T-helper 9 cell (primary cell): Measurements from ENCODE around the gene GRXCR2.
"Not testable (repeated sequence)": the region's sequence is repeated elsewhere in the genome, so short reads cannot be mapped to it uniquely, and the experiment has no call there.

Experiments used
- DNase-seq: peaks from one replicate; pipeline ENCODE4 v3.0.0-alpha.2; 2020

Gene GRXCR2

DNA sequence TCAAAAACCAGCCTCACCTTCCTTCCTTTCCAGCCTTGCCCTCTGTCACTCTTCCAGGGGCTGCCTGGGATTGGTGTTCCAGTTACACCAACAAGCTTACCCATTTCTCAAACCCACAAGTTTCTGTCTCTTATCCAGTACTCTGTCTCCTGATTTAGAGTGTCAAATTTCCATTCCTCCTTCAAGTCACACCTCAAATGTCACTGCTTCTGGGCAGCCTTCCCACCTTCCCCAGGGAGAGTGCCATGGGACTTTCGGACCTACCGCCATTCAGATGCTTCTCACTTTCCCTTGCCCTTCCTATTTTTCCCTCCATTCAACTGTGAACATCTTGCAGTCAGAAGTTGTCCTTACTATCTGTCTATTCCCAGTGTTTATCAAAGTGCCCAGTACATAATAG, 2.0 kb upstream of the GRXCR2 start:
- DNase-seq: no peak

DNA sequence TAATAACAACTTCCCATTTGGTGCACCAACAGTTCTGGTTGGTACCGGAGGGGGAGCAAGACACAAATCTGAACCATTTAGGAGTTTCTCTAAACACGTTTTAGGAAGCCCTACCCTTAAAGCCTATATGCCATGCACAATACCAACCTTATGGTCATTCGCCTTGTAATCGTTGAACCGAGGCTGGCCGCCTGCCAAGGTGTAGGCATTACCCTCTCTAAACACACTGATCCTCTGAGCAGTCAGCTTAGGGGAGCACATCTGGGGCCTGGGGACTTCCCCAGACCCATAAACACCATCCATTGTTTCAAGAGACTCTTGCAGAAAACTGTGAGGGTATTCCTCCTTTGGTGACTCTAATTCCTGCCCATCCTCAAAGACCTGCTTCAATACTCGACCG, 328 bp downstream of the GRXCR2 start:
- DNase-seq: no peak

DNA sequence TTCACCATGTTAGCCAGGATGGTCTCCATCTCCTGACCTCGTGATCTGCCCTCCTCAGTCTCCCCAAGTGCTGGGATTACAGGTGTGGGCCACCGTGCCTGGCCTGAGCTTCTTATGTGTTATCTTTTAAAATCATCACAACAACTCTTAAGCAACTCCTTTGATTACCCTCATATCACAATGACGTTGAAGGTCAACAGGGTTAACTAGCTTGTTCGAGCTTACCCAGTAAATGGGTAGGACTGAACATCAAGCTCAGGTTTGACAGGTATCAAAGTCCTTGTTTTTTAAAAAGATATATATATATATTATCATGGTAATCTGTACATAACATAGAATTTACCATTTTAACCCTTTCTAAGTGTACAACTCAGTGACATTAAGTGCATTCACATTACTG, 3.1 kb downstream of the GRXCR2 start:
- no peak for DNase-seq

DNA sequence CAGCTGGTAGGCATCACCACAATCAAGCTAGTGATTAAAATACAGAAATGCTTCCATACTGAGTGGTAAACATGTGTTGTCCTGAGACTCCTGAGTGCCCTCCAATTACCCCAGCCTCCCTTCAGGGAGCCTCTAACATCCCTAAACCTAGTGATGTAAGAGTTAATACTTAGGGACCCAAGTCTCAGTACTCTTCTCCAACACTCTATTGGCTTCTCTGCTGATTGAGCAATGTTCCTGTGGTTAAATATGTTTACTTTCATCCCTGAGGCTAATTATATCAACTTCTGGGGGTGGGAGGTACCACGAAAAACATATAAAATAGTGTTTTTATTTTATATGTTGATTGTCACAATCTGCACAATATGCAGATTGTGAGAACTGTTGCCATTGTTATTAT, 5.0 kb downstream of the GRXCR2 start:
- no peak for DNase-seq

DNA sequence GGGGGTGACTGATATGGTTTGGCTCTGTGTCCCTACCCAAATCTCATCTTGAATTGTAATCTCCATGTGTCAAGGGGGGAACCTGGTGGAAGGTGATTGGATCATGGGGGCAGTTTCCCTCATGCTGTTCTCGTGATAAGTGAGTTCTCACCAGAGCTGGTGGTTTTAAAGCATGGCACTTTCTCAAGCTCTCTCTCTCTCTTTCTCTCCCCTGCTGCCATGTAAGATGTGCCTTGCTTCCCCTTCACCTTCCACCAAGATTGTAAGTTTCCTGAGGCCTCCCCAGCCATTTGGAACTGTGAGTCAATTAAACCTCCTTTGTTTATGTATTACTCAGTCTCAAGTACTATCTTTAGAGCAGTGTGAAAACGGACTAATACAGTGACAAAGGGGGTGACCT, 8.4 kb downstream of the GRXCR2 start:
- DNase-seq: not testable (repeated sequence)

DNA sequence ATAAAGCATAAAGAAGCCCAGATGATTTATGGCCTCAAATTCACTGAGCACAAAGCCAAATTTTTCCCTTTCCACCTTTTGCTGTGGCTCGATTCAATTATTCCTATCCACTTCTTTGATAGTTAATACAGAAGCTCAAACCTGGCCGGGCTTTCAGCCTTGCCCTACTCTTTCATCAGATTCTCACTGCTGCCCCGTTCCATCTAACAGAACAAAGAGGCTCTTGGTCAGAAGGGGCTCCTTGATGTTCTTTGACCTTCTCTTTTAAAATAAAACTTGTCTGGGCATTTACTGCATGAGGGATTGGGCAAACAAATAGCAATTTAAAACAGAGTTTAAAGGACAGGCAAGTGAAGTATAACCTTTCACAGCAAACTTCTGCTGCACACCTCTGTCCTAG, 9.8 kb downstream of the GRXCR2 start:
- no peak for DNase-seq

DNA sequence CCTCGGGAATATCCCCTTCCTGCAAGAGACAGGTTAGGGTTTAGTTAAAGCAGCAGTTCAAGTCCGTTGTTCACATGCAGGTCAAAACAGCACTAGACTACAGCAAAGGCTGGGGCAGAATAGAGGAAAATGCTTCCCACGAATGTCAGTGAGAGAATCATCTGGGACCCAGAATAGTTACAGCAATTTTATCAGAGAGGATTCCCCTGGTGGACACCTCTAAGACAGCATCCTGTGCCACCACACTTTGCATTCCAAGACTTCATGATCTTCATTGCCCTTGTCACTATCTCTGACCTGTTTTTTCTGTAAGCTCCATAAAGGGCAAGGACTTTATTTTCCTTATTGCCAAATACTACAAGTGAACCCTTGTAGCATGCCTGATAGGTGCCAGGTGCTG, 12.9 kb downstream of the GRXCR2 start:
- DNase-seq: no peak

DNA sequence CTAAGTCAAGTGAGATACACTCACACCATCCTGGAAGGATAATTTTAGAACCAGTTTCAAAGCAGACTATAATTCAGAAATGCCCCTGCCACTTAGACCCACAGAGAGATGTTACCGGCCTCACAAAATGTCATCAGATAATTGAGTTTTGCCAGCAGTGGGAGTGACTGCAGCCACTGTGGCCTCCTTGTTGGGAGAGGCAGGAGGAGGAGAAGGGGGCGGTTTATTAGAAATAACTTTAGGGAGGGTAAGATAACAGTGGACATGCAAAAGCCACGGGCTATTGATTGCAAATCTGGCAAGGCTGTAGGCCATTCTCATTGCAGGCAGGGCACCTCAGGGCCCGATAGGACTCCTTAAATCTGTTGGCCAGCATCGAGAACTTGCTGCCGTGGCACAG, 13.4 kb downstream of the GRXCR2 start:
- no peak for DNase-seq

DNA sequence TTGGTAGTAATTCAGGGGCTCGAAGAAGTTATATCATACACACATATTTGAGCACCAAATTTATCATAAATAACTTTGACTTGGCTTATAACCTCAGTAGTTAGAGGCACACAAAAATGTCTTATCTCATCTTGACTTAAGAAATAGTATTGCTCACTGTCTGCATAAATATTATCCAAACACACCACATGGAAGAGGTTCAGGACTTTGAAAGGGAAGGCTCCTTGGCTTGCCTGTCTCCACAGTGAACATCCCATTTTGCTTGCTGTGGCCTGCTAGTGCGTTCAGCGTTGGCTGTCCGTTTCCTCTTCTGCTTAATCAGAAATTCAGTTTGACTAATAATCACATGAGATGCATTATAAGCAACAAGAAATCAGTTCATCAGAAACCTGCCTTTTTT, 13.9 kb downstream of the GRXCR2 start:
- no peak for DNase-seq

DNA sequence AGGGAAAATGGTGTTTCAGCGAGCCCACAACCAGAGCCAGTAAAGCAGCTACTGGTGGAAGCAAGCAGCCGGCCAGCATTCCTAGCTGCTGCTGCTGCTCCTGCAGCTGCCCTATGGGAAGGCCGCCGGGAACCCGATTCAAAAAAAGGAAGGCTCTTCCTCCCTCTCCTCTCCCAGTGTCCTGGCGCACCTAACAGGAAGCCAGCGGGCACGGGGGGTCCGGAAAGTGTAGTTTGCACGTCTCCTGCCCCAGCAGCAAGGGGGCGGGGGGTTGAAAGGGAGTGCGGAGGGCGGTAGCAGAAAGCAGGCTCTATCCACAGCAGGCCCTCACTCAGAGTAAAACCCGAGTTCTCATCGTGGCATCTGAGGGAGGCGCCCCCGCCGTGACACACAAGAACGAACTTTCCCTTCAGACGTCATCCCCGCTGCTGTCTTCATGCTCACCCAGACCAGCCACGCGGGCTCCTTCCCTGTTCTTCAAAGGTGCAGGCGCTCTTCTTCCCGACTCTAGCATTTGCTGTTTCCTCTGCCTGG, 16.5 kb downstream of the GRXCR2 start:
- no peak for DNase-seq

DNA sequence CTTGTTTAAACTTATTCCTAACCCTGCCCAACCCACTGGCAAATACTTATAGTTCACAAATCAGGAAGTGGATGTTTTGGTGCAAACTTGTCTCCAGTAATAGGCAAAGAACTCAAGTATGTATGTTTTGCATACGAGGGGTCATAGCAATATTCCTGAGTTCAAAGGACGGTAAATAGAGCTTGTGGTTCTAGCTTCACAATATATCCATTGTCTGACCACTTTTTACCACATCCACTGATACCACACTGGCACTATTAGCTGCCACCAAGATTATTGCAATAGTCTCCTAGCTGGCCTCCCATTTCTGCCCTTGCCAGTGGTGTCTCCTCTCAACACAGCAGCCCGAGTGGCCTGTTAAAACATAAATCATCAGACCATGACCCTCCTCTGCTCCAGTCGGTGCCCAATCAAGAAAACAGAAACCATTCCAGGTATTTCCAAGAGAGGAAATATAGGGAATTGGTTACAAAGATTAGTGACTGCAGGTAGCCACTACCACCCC, 17.0 kb downstream of the GRXCR2 start:
- no peak for DNase-seq

DNA sequence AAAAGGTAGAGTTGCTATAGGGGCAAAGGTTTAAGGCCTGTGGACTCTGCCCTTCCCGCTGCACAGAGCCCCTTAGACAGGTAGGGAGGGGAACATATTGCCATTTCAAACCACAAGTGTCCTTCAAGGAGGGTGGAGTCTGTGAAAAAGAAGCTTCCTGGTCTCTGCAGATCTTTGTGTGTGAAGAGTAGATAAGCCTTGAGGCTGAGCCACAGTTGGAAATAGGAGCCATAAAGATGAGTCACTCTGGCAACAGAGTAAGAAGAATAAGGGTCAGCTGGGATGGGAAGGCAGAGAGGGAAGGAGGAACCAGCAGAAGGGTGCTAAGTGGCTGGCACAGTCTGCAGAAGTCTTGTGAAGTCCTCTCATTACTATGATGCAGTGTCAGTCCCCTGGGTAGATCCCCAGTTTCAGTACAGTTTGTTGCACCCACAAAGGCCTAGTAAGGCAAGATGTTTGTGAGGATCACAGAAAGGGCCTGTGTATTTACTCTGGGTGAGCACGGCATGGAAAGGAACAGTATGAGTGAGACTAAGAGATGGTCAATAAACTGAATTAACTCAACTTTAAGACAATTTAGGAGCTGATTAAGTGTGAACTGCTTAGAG, 18.1 kb downstream of the GRXCR2 start:
- DNase-seq: no peak

DNA sequence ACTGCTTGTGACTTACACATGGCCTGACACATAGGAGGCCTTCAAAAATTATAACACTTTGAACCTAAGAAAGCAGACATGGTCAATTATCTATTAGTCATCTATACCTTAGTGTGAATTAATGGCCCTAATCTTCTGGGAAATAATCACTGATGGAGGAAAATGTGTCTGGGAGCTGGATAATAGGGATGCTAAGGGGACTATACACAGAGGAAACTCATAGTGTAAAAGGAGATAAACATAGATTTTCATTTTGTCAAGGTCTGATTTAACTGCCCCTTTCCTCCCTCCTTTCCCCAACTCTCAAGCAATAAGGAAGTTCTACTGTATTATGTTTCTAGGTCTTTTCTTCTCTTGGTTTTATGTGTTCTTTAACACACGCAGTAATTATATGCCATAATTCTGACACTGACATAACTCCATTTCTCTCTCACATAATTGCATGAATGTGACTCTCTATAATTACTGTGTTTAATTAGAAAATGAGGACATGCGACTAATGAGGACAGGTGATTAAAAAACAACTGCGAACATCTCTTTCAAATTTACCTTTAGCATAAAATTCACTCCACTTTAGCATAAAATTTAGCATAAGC, 18.9 kb downstream of the GRXCR2 start:
- no peak for DNase-seq

DNA sequence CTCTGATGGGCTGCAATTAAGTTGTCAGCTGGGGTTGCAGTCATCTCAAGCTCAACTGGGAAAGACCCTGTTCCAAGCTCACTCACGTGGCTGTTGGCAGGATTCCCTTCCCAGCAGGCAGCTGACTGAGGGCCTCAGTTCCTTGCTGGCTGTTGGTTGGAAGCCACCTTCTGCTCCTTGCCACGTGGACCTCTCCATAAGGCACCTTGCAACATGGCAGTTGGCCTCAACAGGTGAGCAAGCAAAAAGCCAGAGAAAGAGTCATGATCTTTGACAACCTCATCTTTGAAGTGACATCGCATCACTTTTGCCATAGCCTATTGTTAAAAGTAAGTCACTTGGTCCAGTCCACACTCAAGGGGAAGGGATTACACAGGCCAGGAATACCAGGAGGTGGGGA, 19.8 kb downstream of the GRXCR2 start:
- DNase-seq: no peak

DNA sequence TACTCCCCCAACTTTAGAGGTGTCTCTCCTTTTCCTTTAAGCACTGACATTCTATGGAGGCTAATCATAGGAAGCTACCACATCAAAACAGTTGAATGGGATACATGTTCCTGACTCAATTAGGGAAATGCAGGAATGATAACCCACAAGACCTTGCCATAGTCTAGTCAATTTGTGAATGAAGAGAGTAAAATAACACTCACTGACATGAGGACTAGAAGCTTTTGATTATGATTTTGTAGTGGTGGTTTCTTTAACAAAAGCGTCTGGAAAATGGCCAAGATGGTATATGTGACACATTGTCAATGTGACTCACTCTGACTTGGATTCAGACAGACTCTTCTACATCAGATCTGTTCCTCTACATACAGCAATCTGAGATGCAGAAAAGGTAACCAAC, 24.0 kb downstream of the GRXCR2 start:
- no peak for DNase-seq

DNA sequence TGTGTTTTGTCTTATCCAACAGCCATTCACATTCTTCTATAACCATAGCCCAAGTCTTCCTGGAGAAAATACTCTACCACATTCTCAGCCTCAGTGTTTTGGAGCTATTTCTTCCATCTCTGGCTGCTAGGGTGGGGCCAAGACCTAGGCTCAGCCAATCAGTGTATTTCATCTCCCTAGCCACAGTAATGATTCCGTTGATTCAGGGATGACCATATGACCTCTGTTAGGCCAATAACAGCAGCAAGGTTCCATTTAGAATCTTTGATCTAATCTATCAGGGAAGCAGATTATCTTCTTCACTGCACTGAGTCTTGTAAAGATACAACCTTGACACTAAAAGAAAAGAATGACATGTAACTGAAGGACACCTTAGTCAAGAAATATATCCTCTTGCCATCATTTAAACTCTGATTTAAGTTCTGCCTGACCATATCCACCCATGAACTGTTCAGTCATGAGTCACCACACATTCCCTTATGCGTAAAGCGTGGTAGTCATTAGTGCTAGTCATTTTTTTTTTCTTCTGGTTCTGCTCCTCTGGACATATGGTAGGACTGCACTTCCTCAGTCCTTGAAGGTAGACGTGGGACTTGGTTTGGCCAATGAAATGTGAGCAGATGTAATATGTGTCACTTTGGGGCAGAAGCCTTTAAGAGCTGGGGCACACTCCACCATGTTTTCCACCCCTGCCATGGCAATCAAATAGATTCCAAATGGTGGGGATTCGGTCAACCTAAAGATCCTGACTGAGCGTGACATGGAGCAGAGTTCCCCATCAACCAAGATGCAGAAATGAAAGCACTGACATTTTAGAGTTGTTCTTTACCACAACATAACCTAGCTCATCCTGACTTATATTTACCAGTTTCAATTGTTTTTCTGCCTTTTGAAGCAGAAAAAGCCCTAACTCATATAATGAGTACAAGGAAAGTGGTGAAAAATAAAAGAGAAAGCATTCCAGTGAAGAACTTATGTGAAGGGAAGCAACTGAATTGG, 25.0 kb downstream of the GRXCR2 start:
- no peak for DNase-seq

DNA sequence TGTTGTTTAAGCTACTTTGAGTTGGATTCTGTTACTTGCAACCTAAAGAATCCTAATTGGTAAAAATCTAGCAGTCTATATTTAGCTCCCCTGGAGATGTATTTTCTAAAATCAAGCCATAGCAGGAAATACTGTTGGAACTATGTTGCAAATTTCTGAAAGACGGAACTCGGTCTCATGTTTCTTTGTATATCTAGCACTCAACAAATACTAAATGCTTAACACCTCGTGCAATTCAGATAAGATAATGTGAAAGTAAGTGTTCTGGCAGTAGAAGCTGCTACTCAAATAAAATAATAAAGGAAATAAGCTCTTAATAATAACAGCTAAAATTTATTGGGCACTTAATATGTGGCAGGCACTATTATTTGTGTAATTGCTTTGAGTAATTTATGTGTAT, 26.7 kb downstream of the GRXCR2 start:
- no peak for DNase-seq

DNA sequence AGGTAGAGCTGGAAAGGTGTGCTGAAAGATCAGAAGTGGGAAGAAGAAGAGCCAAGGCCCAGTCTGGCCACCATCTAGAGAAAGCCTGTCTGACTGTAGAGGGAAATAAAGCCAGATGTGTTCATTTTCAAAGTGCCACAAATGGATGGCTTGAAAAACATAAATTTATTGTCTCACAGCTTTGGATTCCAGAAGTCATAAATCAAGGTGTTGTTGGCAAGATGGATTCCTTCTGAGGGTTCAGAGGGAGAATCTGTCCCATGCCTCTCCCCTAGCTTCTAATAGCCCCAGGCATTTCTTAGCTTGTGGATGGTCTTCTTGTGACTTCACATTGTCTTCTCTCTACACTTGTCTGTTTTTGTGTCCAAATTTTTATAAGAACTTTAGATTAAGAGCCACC, 31.5 kb downstream of the GRXCR2 start:
- DNase-seq: no peak

DNA sequence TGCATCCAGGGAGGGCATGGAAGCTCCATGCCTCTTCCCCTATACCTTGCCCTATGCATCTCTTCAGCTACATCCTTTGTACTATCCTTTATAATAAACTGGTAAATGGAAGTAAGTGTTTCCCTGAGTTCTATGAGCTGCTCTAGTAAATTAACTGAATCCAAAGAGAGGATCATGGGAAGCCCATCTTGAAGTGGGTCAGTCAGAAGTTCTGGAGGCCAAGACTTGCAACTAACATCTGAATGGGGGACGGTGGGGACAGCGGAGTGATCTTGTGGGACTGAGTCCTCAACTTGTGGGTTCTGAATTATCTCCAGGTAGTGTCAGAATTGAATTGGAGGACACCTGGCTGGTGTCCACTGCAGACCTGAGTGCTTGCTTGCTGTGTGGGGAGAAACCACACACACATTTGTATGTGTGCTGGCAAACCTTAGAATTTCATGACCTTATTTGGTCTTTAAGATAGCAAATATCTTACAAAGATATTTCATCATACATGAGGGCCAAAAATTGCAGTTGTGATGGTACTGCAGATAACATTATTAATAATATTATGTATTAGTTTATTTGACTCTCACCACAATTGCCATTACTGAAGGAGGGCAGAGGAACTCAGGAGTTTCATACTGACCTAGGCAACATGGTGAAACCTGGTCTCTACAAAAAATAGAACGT, 32.2 kb downstream of the GRXCR2 start:
- no peak for DNase-seq

DNA sequence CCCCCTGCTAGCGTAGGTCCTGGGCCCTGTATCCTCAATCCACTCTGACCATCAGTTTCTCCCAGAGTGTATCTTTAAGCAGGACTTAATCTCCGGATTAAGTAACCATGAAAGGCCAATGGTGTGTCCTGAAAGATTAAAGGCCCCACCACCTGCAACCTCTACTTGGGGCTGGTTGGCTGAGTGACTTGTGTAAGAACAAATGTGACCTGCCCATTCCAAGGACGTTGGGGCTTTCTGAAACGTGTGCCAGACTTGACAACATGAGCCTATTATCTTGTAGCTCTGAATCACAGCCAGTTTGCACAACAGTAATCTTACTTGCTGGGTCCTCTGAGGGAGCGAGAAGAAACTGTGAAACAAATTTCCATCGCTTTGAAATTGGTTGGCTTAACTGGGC, 34.5 kb downstream of the GRXCR2 start:
- DNase-seq: no peak

DNA sequence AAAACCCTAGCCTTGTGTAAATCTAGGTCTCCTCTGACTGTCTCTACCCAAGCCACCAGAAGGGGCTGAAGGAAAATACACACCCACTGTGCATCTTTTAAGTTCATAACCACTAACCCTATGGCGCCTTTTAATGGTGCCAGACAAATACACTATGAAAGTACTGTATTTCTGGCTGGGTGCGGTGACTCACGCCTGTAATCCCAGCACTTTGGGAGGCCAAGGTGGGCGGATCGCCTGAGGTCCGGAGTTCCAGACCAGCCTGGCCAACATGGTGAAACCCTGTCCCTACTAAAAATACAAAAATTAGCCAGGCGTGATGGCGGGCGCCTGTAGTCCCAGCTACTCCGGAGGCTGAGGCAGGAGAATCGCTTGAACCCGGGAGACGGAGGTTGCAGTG, 36.6 kb downstream of the GRXCR2 start:
- DNase-seq: not testable (repeated sequence)

DNA sequence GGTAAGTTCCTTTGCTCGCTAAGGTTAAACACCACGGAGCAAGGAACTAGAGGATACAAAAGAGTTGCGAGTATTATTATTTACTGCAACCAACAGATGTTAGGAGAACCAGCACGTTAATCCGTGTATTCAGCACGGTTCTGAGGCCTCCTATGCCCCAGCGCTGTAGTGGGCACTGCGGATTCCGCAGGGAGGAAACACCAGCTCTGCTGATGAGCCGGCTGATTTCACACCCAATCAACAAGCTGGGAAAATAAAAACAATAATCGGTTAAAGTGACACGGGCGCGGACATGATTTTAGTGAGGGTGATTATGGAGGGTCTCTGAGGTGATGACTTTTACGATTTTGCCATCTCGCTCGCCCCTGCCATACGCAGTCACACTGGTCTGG, 37.0 kb downstream of the GRXCR2 start:
- DNase-seq: no peak
